A673 (cell line): ENCODE results near the gene LMTK2. TPM values are rescaled to one million over a fixed set of nuclear protein-coding genes. Genes with fewer than 3 reads are reported as not detected.

ENCODE experiments used
- BruUV-seq: library from RNA; stranded (reverse); fragments of 400-500 nt; replicated peaks from 2 replicates; lab custom pipeline; 2021; lab: Mats Ljungman, UMichigan
- CTCF ChIA-PET: fragments of 300-600 bp; sonication (Branson Sonifier 250); formaldehyde crosslinking; loops from one replicate; lab custom pipeline; 2022; ENCODE audit warnings: antibody characterized with exemption; lab: Charles Lee
- POLR2A ChIA-PET: fragments of 300-600 bp; sonication (Branson Sonifier 250); formaldehyde crosslinking; loops from one replicate; lab custom pipeline; 2022; ENCODE audit warnings: antibody characterized with exemption; ENCODE audit not compliant: low non-redundant PET; lab: Charles Lee
- DNase-seq: peaks from one replicate; pipeline ENCODE4 v3.0.0-alpha.2; 2015; ENCODE audit warnings: low spot score
- H3K27ac ChIP-seq: fragments of 200-600 bp; sonication (generic); 2 replicates; pipeline ENCODE4 v1.5.1; 2016; ENCODE audit warnings: mixed run types, low read depth, mild to moderate bottlenecking, mixed read lengths, antibody characterized with exemption, low read length; ENCODE audit not compliant: poor library complexity, severe bottlenecking
- H3K27me3 ChIP-seq: fragments of 200-600 bp; sonication (generic); replicated peaks from 2 replicates; pipeline ENCODE4 v1.6.1; 2017; ENCODE audit warnings: mixed run types, low read depth, mild to moderate bottlenecking, mixed read lengths, antibody characterized with exemption, low read length; ENCODE audit not compliant: insufficient read depth, poor library complexity
- H3K36me3 ChIP-seq: fragments of 200-600 bp; sonication (generic); 2 replicates; pipeline ENCODE4 v1.6.1; 2016; ENCODE audit warnings: mixed run types, mild to moderate bottlenecking, mixed read lengths, antibody characterized with exemption, low read length; ENCODE audit not compliant: insufficient read depth, poor library complexity, severe bottlenecking
- H3K4me1 ChIP-seq: fragments of 200-600 bp; sonication (generic); 2 replicates; pipeline ENCODE4 v1.6.1; 2017; ENCODE audit warnings: mixed run types, mild to moderate bottlenecking, mixed read lengths, antibody characterized with exemption, low read length; ENCODE audit not compliant: insufficient read depth, poor library complexity, severe bottlenecking
- H3K4me3 ChIP-seq: fragments of 200-600 bp; sonication (generic); 2 replicates; pipeline ENCODE4 v1.5.1; 2016; ENCODE audit warnings: low read depth, mixed run types, mild to moderate bottlenecking, mixed read lengths, low read length; ENCODE audit not compliant: poor library complexity, severe bottlenecking
- H3K9me3 ChIP-seq: fragments of 200-600 bp; sonication (generic); 2 replicates; pipeline ENCODE4 v1.6.1; 2016; ENCODE audit warnings: mixed run types, low read depth, mild to moderate bottlenecking, mixed read lengths, antibody characterized with exemption, low read length; ENCODE audit not compliant: poor library complexity, severe bottlenecking
- EZH2 ChIP-seq: fragments of 200-600 bp; sonication (generic); IDR thresholded peaks from 2 replicates; pipeline ENCODE4 v1.6.1; 2017; ENCODE audit warnings: borderline replicate concordance, low read depth, mild to moderate bottlenecking, mixed read lengths, antibody characterized with exemption, low read length; ENCODE audit not compliant: poor library complexity, severe bottlenecking
- intact Hi-C: fragments of 100-400 bp; cut with micrococcal nuclease; formaldehyde crosslinking; loops from one replicate; pipeline ENCODE4 v1.10.0; 2022; ENCODE audit not compliant: unreplicated experiment
- total RNA-seq: library from RNA; stranded (reverse); gene quantifications from 2 replicates; pipeline ENCODE4 v1.2.3, GENCODE V29; 2021
- TF ChIP-seq, protein P1 (sequence below): fragments of 300-800, 200-600 bp; sonication (generic); conservative IDR thresholded peaks from 2 replicates; pipeline ENCODE4 v1.5.1; 2017; ENCODE audit warnings: low read depth, mild to moderate bottlenecking, antibody characterized with exemption, low read length, moderate library complexity, mixed read lengths

The LMTK2 gene
- total RNA-seq, 1 experiment from 2014 or later = 20.6 TPM

DNA sequence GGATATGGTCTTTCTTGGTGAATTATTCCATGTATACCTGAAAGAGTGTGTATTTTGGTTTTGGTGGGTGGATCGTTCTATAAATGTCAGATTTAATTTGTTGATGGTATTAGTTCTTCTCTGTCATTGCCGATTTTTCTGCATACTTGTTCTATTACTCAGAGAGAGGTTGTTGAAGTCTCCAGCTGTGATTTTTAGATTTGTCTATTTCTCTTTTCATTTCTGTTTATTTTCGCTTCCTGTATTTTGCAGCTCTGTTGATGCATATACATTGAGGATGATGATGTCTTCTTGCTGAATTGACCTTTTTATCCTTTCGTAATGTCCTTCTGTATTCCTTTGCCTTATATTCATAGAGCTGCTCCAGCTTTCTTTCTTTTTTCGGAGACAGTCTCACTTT is 92.5 kb downstream of the LMTK2 start:
- peak; percentile 34 for DNase-seq
- no peak overlapping the region for H3K27ac ChIP-seq
- H3K36me3 ChIP-seq = peaks cover 4% of the 10 kb centered on the region
- POLR2A ChIA-PET = no interaction called here
- no peak for TF ChIP-seq EZH2
- TF ChIP-seq, protein P1, sequence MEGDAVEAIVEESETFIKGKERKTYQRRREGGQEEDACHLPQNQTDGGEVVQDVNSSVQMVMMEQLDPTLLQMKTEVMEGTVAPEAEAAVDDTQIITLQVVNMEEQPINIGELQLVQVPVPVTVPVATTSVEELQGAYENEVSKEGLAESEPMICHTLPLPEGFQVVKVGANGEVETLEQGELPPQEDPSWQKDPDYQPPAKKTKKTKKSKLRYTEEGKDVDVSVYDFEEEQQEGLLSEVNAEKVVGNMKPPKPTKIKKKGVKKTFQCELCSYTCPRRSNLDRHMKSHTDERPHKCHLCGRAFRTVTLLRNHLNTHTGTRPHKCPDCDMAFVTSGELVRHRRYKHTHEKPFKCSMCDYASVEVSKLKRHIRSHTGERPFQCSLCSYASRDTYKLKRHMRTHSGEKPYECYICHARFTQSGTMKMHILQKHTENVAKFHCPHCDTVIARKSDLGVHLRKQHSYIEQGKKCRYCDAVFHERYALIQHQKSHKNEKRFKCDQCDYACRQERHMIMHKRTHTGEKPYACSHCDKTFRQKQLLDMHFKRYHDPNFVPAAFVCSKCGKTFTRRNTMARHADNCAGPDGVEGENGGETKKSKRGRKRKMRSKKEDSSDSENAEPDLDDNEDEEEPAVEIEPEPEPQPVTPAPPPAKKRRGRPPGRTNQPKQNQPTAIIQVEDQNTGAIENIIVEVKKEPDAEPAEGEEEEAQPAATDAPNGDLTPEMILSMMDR = no peak
- H3K27me3 ChIP-seq = no peaks in the 10 kb centered on the region
- no peaks in the 10 kb centered on the region for H3K9me3 ChIP-seq
- CTCF ChIA-PET = interaction anchor here (0.6 kb wide), 1 partner anchor 1190 kb away, joined by 4 read pairs; no protein-coding TSS in a partner anchor
- no peaks in the 10 kb centered on the region for H3K4me1 ChIP-seq
- no peak overlapping the region for H3K4me3 ChIP-seq
- intact Hi-C loops = no loop called here
- BruUV-seq = no TSS peak

DNA sequence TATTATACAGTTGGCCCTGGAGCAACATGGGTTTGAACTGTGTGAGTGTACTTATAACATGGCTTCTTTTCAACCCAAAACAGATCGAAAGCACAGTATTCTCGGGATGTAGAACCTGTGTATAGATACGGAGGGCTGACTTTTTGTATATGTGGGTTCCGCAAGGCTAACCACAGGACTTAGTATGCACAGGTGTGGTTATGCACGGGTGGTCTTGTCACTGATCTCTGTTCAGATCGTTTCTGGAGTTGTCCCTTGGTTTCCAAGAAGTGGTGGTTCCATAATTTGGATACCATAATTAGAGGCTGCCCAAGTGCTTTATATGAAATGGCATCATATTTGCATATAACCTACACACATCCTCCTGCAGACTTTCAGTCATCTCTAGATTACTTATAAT is 93.7 kb downstream of the LMTK2 start:
- Histone ChIP-seq H3K27me3 (no peaks in the 10 kb centered on the region), H3K36me3 (no peaks in the 10 kb centered on the region), H3K4me3 (no peak overlapping the region), H3K9me3 (no peaks in the 10 kb centered on the region), H3K4me1 (no peaks in the 10 kb centered on the region), H3K27ac (no peak overlapping the region)
- TF ChIP-seq, protein P1 = no peak
- no peak for TF ChIP-seq EZH2
- intact Hi-C loops = no loop called here
- POLR2A ChIA-PET = no interaction called here
- CTCF ChIA-PET = no interaction called here
- BruUV-seq = no TSS peak
- DNase-seq = no peak

DNA sequence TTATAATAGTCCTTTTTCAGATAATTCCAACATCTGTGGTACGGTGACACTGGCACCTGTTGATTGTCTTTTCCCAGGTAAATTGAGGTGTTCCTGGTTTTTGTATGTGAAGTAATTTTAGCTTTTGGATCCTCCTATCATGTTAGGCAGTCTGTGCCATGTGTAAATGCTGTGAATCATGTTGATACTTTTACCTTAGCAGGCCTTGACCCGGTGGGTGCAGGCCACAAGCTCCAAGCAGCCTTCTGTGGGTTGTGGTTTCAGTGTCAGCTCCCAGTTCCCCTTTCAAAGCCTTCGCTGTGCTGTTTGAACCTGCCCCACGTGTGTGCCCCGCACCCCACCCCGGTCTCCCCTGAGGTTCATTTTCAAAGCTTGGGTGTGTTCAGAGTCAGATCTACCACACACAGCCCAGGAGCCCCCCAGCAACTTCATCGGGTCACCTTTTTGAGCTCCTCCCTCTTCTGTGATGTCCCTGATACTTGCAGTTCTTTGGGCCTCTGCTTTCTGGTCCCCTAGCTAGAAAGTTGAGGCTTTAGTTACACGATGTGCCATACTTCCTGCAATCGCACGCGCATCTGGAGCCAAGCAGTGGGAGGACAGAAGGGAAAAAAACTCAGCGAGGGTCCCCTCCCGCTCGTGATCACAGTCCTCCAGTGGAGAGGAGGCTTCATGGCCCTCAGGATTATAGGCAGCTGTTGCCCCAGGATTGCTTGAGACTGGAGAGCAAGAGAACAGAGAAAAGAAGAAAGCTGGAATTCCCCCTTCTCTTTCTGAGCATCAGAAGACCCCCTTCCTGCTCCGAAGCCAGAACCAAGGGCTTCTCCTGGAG is 95.9 kb downstream of the LMTK2 start:
- intact Hi-C loops = no loop called here
- POLR2A ChIA-PET = no interaction called here
- Histone ChIP-seq H3K27me3 (no peaks in the 10 kb centered on the region), H3K4me3 (no peak overlapping the region), H3K4me1 (no peaks in the 10 kb centered on the region), H3K9me3 (no peaks in the 10 kb centered on the region), H3K27ac (no peak overlapping the region), H3K36me3 (peaks cover 6% of the 10 kb centered on the region)
- TF ChIP-seq, protein P1 = no peak
- TF ChIP-seq EZH2 = no peak
- CTCF ChIA-PET = no interaction called here
- DNase-seq = no peak
- BruUV-seq = no TSS peak
